ACC112 (cell line): ENCODE results near the gene TBP.

Experiments
- H2AFZ ChIP-seq: fragments of 200-600 bp; sonication (generic); one replicate; pipeline ENCODE4 v1.6.0; 2017; ENCODE audit warnings: antibody characterized with exemption, low read length; ENCODE audit not compliant: unreplicated experiment
- H3K27ac ChIP-seq: fragments of 200-600 bp; sonication (generic); 2 replicates; pipeline ENCODE4 v1.5.1; 2014; ENCODE audit warnings: low read depth, mild to moderate bottlenecking, antibody characterized with exemption, low read length, moderate library complexity
- H3K27me3 ChIP-seq: fragments of 200-600 bp; sonication (generic); 2 replicates; pipeline ENCODE4 v1.6.1; 2014; ENCODE audit warnings: mild to moderate bottlenecking, antibody characterized with exemption, low read length, moderate library complexity, mixed read lengths; ENCODE audit not compliant: insufficient read depth
- H3K36me3 ChIP-seq: fragments of 200-600 bp; sonication (generic); 2 replicates; pipeline ENCODE4 v1.6.1; 2016; ENCODE audit warnings: mild to moderate bottlenecking, antibody characterized with exemption, low read length, moderate library complexity, mixed read lengths; ENCODE audit not compliant: insufficient read depth
- H3K4me1 ChIP-seq: fragments of 200-600 bp; sonication (generic); one replicate; pipeline ENCODE4 v1.6.1; 2016; ENCODE audit warnings: low read length, mixed read lengths; ENCODE audit not compliant: insufficient read depth, unreplicated experiment, control insufficient read depth
- H3K4me3 ChIP-seq: fragments of 200-600 bp; sonication (generic); 2 replicates; pipeline ENCODE4 v1.5.1; 2014; ENCODE audit warnings: mild to moderate bottlenecking, low read depth, low read length
- H3K79me2 ChIP-seq: fragments of 200-600 bp; sonication (generic); one replicate; pipeline ENCODE4 v1.6.0; 2016; ENCODE audit warnings: low read length; ENCODE audit not compliant: control insufficient read depth, unreplicated experiment, insufficient read depth

Gene TBP

GRCh38 chr6:170572704-170573466, 18.7 kb downstream of the TBP start:
- peaks cover 18% of the 10 kb centered on the region for H3K36me3 ChIP-seq
- no peaks in the 10 kb centered on the region for H3K4me1 ChIP-seq
- no peaks in the 10 kb centered on the region for H3K27me3 ChIP-seq
- no peak overlapping the region for H3K27ac ChIP-seq
- H3K79me2 ChIP-seq, result no peaks in the 10 kb centered on the region
- no peak overlapping the region for H3K4me3 ChIP-seq
- H2AFZ ChIP-seq, result no peak overlapping the region

- Histone ChIP-seq H3K4me3 (no peak overlapping the region), H2AFZ (no peak overlapping the region), H3K27ac (no peak overlapping the region), H3K4me1 (no peaks in the 10 kb centered on the region), H3K79me2 (no peaks in the 10 kb centered on the region), H3K36me3 (peaks cover 7% of the 10 kb centered on the region), H3K27me3 (no peaks in the 10 kb centered on the region)
Measured at GRCh38 chr6:170575250-170575649, 21.1 kb downstream of the TBP start.

DNA sequence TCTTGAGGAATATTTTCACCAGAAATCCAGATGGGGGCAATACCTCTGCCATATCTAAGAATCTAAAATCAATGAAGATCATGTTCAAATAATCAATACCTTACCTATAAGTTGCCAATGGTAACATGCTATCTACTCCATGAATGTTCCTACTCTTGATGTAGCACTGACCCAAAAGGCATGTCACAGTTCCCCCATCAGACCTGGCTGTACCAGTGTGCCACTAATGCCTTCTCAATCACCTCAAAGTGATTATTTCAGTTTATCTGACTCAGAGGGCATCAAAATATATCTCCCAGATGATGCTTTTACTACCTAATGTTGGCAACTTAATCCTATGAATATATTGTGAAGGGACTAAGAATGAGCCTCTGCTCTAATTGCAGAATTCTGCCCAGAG, 24.7 kb downstream of the TBP start:
- Histone ChIP-seq H3K4me3 (no peak overlapping the region), H3K36me3 (peaks cover 14% of the 10 kb centered on the region), H2AFZ (no peak overlapping the region), H3K27ac (no peak overlapping the region), H3K79me2 (peaks cover 14% of the 10 kb centered on the region), H3K4me1 (peaks cover 8% of the 10 kb centered on the region), H3K27me3 (no peaks in the 10 kb centered on the region)

DNA sequence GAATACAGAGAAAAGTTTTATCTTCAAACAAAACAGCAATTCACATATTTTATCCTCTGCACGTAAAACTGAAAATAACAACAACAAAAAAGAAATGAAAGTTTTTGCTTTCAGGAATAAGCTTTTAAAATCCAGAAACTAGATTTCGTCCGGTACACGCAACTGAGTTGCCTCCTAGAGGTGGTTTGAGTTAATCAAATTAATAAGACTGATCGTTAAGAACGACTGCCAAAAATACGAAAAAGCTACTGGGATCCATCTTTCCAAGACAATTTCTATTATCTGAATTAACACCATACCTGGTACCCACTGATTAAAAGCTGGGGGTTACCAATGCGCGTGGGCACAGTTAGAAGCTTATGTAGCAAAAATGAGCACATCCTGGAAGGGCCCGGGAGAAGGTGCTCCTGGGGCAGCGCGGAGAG, 29.6 kb downstream of the TBP start:
- H2AFZ ChIP-seq, result peak overlapping the region; percentile 67
- H3K27me3 ChIP-seq, result no peaks in the 10 kb centered on the region
- peak overlapping the region; percentile 36; the same call in 1 of the 2 replicates for H3K27ac ChIP-seq
- peaks cover 10% of the 10 kb centered on the region for H3K36me3 ChIP-seq
- peaks cover 8% of the 10 kb centered on the region for H3K4me1 ChIP-seq
- peaks cover 24% of the 10 kb centered on the region for H3K79me2 ChIP-seq
- H3K4me3 ChIP-seq, result peak overlapping the region; percentile 91

DNA sequence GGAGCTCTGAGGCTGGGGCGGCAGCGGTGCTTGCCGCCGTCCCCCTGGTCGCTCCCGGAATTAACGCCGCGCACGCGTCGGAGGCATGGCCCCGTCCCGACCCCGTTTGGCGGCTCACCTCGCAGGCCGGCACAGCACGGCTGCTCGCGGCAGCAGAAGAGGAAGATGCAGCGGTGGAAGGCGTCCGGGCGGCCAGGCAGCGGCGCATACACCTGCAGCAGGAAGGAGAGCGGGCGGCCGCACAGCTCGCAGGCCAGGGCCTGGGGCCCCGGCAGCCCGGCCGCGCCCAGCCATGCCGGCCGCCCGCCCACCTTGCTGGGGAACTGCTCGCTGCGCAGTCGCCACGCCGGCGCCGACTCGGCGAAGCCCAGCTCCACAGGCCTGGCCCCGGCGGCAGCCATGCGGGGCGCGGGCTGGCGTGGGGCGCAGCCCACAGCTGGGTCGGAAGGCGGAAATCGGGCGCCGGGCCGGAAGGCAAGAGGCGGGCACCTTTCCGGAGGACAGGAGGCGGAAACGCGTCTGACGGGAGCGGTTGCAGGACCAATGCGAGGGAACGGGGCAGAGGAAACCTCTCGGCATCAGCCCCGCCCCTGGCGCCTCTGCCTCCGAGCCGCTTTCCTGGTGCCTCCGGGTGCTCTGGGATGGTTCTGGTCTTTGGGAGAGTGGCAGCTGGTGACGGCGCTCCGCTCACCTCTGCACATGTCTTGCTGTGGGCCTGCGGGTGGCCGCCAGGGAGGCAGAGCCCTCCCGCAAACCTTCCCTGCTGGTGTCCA, 30.2 kb downstream of the TBP start, which contains the start of gene PDCD2:
Gene PDCD2 (minus strand): TSS at position 457 of the 773 bp plus-strand sequence. CDS start 56 bp downstream, at position 401.
- H3K4me1 ChIP-seq, result peaks cover 8% of the 10 kb centered on the region
- H3K27ac ChIP-seq, result peak within 1 kb of the TSS; percentile 36; the same call in 1 of the 2 replicates
- H3K4me3 ChIP-seq, result peak within 1 kb of the TSS; percentile 91
- H3K27me3 ChIP-seq, result no peaks in the 10 kb centered on the region
- peaks cover 24% of the 10 kb centered on the region for H3K79me2 ChIP-seq
- peak within 1 kb of the TSS; percentile 80 for H2AFZ ChIP-seq
- peaks cover 8% of the 10 kb centered on the region; the same call in 1 of the 2 replicates for H3K36me3 ChIP-seq

DNA sequence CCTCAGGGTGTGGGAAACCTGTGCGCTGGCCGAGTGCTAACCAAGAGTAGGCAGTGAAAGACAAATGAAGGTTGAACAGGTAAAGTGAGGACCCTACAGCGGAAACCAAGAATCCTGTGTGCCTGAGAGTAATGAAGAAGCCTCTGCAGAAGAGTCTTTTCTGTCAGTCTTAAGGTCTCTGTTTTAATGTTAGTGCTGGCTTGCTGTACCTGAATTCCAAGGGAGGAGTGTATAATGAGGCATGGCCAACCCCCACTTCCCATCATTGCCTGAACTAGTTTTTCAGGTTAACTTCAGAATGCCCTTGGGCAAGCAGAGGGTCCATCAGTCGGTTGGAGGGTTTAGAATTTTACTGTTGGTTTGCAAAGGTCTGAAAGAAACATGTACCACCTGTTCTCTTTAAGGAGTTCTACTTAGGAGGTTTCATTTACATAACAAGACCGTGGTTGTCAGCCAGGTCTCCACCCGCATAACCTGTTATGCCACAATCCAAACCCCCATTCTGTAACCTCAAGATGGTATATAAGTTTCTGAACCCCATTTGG, 30.9 kb downstream of the TBP start:
- Histone ChIP-seq H2AFZ (peak overlapping the region; percentile 80), H3K27ac (no peak overlapping the region), H3K79me2 (peaks cover 24% of the 10 kb centered on the region), H3K4me1 (peaks cover 8% of the 10 kb centered on the region), H3K27me3 (no peaks in the 10 kb centered on the region), H3K4me3 (peak overlapping the region; percentile 91), H3K36me3 (peaks cover 8% of the 10 kb centered on the region; the same call in 1 of the 2 replicates)

DNA sequence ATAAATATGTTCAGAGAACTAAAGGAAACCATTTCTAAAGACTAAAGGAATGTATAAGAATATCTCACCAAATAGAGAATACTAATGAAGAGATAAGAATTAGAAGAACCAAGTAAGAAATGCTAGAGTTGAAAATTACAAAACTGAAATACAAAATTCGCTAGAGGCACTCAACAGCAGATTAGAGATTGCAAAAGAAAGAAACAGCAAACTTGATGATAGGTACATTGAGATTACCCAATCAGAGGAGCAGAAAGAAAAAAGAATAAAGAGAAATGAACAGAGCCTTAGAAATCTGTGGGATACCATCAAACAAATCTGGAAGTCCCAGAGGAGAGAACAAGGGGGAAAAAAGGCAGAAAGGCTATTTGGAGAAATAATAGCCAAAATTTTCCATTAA, 36.6 kb downstream of the TBP start:
- peaks cover 34% of the 10 kb centered on the region for H3K27me3 ChIP-seq
- no peaks in the 10 kb centered on the region for H3K79me2 ChIP-seq
- H3K4me3 ChIP-seq, result no peak overlapping the region
- H2AFZ ChIP-seq, result no peak overlapping the region
- no peaks in the 10 kb centered on the region for H3K4me1 ChIP-seq
- H3K36me3 ChIP-seq, result no peaks in the 10 kb centered on the region
- H3K27ac ChIP-seq, result no peak overlapping the region

DNA sequence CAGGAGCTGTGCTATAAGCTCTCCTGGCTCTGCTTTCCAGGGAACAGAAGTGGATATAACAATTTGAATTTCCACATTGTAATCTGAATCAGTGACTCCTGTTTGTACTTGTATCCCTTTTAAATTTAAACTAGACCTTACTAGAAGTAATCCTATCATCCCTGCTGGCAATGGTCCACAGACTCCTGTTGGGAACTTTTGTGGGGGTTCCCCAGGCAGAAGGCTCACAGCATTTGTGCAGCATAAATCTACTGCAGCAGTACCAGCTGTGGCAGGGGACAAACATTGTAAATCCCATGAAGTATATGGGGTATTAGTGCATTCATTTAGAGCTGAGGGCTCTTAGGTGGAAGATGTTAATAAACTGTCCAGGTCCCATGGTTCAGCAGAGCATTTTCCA, 42.3 kb downstream of the TBP start:
- Histone ChIP-seq H3K4me1 (no peaks in the 10 kb centered on the region), H3K79me2 (no peaks in the 10 kb centered on the region), H3K27me3 (peaks cover 85% of the 10 kb centered on the region), H2AFZ (no peak overlapping the region), H3K36me3 (no peaks in the 10 kb centered on the region), H3K4me3 (no peak overlapping the region), H3K27ac (no peak overlapping the region)

DNA sequence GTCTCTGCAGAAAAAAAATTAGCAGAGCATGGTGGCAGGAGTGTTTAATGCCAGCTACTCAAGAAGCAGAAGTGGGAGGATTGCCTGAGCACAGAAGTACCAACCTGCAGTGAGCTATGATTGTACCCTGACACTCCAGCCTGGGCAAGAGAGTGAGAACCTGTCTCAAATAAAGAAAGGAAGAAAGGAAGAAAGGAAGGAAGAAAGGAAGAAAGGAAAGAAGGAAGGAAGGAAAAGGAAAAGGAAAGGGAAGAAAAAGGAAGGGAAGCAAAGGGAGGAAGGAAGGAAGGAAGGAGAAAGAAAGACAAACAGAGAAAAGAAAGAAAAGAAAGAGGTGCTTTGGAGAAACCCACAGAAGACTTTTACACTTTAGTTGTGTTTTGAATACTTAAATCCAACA, 43.1 kb downstream of the TBP start:
- Histone ChIP-seq H3K4me3 (no peak overlapping the region), H3K4me1 (no peaks in the 10 kb centered on the region), H3K27me3 (peaks cover 83% of the 10 kb centered on the region), H3K27ac (no peak overlapping the region), H3K79me2 (no peaks in the 10 kb centered on the region), H2AFZ (no peak overlapping the region), H3K36me3 (no peaks in the 10 kb centered on the region)

GRCh38 chr6:170605574-170606259, 51.5 kb downstream of the TBP start:
- Histone ChIP-seq H3K27ac (no peak overlapping the region), H3K4me1 (no peaks in the 10 kb centered on the region), H3K27me3 (peaks cover 66% of the 10 kb centered on the region), H3K4me3 (no peak overlapping the region), H3K36me3 (no peaks in the 10 kb centered on the region), H3K79me2 (no peaks in the 10 kb centered on the region), H2AFZ (no peak overlapping the region)
